Urinary bladder (tissue), 4 donors: ENCODE results near the gene CTNNA2. TPM values are rescaled to one million over a fixed set of nuclear protein-coding genes. Genes with fewer than 3 reads are reported as not detected.

Source experiments
- DNase-seq: peaks from one replicate; pipeline ENCODE4 v3.0.0-alpha.2; 2015; ENCODE audit errors: extremely low spot score
- H3K27ac ChIP-seq: one replicate; pipeline ENCODE4 v1.5.1; 2013; ENCODE audit warnings: low read depth, mild to moderate bottlenecking, moderate library complexity
- H3K36me3 ChIP-seq: one replicate; pipeline ENCODE4 v1.6.1; 2013; ENCODE audit warnings: mild to moderate bottlenecking, moderate library complexity; ENCODE audit not compliant: insufficient read depth
- H3K4me1 ChIP-seq: one replicate; pipeline ENCODE4 v1.6.1; 2013; ENCODE audit warnings: mild to moderate bottlenecking, moderate library complexity; ENCODE audit not compliant: insufficient read depth
- H3K4me3 ChIP-seq: one replicate; pipeline ENCODE4 v1.5.1; 2013; ENCODE audit warnings: low read depth, low read length
- WGBS: extraction: QIAGEN DNeasy Blood & Tissue Kit; methylation state at CpG from one replicate; pipeline ENCODE4 v1.1.7; 2013; 5-methylcytosine and 5-hydroxymethylcytosine counted together
- polyA plus RNA-seq: library from polyadenylated mRNA; stranded (reverse); fragments of 200-250 nt; gene quantifications from one replicate; pipeline ENCODE4 v1.2.3, GENCODE V29; 2013
- total RNA-seq: library from RNA; depleted of rRNA; stranded (reverse); fragments of >200 nt; gene quantifications from one replicate; pipeline ENCODE4 v1.2.3, GENCODE V29; 2014
- donor health status: healthy with polysubstance abuse.
- donor health status: healthy.

Gene CTNNA2
- total and polyA plus RNA-seq, 2 donors = 1.9 to 14.0 TPM

- H3K4me3 ChIP-seq = no peak overlapping the region
- DNase-seq = no peak
- 81% methylated on average over 7 of the region's 7 CpGs for WGBS
Observed at GRCh38 chr2:80154231-80154915, 641.5 kb downstream of the CTNNA2 start.

GRCh38 chr2:80164375-80164774 lies 651.5 kb downstream of the CTNNA2 start:
- H3K36me3 ChIP-seq = no peaks in the 10 kb centered on the region
- no peaks in the 10 kb centered on the region for H3K4me1 ChIP-seq
- no peak overlapping the region for H3K4me3 ChIP-seq
- no peak for DNase-seq
- WGBS = 75% methylated on average over 1 of the region's 1 CpG
- H3K27ac ChIP-seq = no peak overlapping the region

More at GRCh38 chr2:80154231-80154915, 641.5 kb downstream of the CTNNA2 start:
- Histone ChIP-seq H3K27ac (no peak overlapping the region), H3K4me1 (no peaks in the 10 kb centered on the region), H3K36me3 (no peaks in the 10 kb centered on the region)

GRCh38 chr2:80166483-80167171 lies 653.8 kb downstream of the CTNNA2 start:
- no peak overlapping the region for H3K4me3 ChIP-seq
- WGBS = 53% methylated on average over 3 of the region's 3 CpGs

GRCh38 chr2:80167284-80167808 lies 654.5 kb downstream of the CTNNA2 start:
- Histone ChIP-seq H3K4me3 (no peak overlapping the region), H3K36me3 (no peaks in the 10 kb centered on the region), H3K4me1 (no peaks in the 10 kb centered on the region), H3K27ac (no peak overlapping the region)
- DNase-seq = no peak
- 51% methylated on average over 1 of the region's 1 CpG for WGBS

More at GRCh38 chr2:80166483-80167171, 653.8 kb downstream of the CTNNA2 start:
- no peaks in the 10 kb centered on the region for H3K4me1 ChIP-seq
- DNase-seq = no peak
- H3K36me3 ChIP-seq = no peaks in the 10 kb centered on the region
- no peak overlapping the region for H3K27ac ChIP-seq

GRCh38 chr2:80168037-80168436 lies 655.2 kb downstream of the CTNNA2 start:
- WGBS = 34% methylated on average over 2 of the region's 2 CpGs
- no peak overlapping the region for H3K27ac ChIP-seq
- DNase-seq = no peak

GRCh38 chr2:80168801-80169200 lies 656.0 kb downstream of the CTNNA2 start:
- Histone ChIP-seq H3K27ac (no peak overlapping the region), H3K4me3 (no peak overlapping the region), H3K4me1 (no peaks in the 10 kb centered on the region), H3K36me3 (no peaks in the 10 kb centered on the region)
- DNase-seq = no peak
- WGBS = 89% methylated on average over 7 of the region's 7 CpGs

More at GRCh38 chr2:80168037-80168436, 655.2 kb downstream of the CTNNA2 start:
- no peaks in the 10 kb centered on the region for H3K36me3 ChIP-seq
- H3K4me1 ChIP-seq = no peaks in the 10 kb centered on the region
- no peak overlapping the region for H3K4me3 ChIP-seq

GRCh38 chr2:80169811-80170594 lies 657.2 kb downstream of the CTNNA2 start:
- Histone ChIP-seq H3K4me1 (no peaks in the 10 kb centered on the region), H3K36me3 (no peaks in the 10 kb centered on the region), H3K27ac (no peak overlapping the region), H3K4me3 (no peak overlapping the region)
- WGBS = 62% methylated on average over 3 of the region's 3 CpGs
- no peak for DNase-seq

GRCh38 chr2:80185091-80185490 lies 672.2 kb downstream of the CTNNA2 start:
- no peak overlapping the region for H3K4me3 ChIP-seq
- H3K27ac ChIP-seq = no peak overlapping the region
- no peaks in the 10 kb centered on the region for H3K4me1 ChIP-seq
- 56% methylated on average over 2 of the region's 2 CpGs for whole genome bisulfite sequencing
- DNase-seq = no peak
- H3K36me3 ChIP-seq = no peaks in the 10 kb centered on the region

GRCh38 chr2:80186262-80186661 lies 673.4 kb downstream of the CTNNA2 start:
- 74% methylated on average over 2 of the region's 2 CpGs for WGBS
- Histone ChIP-seq H3K4me3 (no peak overlapping the region), H3K27ac (no peak overlapping the region), H3K36me3 (no peaks in the 10 kb centered on the region), H3K4me1 (no peaks in the 10 kb centered on the region)
- no peak for DNase-seq

- Histone ChIP-seq H3K4me3 (no peak overlapping the region), H3K36me3 (no peaks in the 10 kb centered on the region), H3K4me1 (no peaks in the 10 kb centered on the region), H3K27ac (no peak overlapping the region)
- no peak for DNase-seq
- WGBS = 51% methylated on average over 5 of the region's 5 CpGs
Observed at GRCh38 chr2:80187156-80187555, 674.3 kb downstream of the CTNNA2 start.

GRCh38 chr2:80190166-80190565 lies 677.3 kb downstream of the CTNNA2 start:
- DNase-seq = no peak
- Histone ChIP-seq H3K4me1 (no peaks in the 10 kb centered on the region), H3K4me3 (no peak overlapping the region), H3K27ac (no peak overlapping the region), H3K36me3 (no peaks in the 10 kb centered on the region)
- 82% methylated on average over 5 of the region's 5 CpGs for WGBS

- no peak for DNase-seq
Observed at GRCh38 chr2:80193566-80193965, 680.7 kb downstream of the CTNNA2 start.

GRCh38 chr2:80195034-80195433 lies 682.2 kb downstream of the CTNNA2 start:
- WGBS = 32% methylated on average over 2 of the region's 2 CpGs
- Histone ChIP-seq H3K27ac (no peak overlapping the region), H3K36me3 (no peaks in the 10 kb centered on the region), H3K4me3 (no peak overlapping the region), H3K4me1 (no peaks in the 10 kb centered on the region)
- DNase-seq = no peak

More at GRCh38 chr2:80193566-80193965, 680.7 kb downstream of the CTNNA2 start:
- H3K4me3 ChIP-seq = no peak overlapping the region
- H3K4me1 ChIP-seq = no peaks in the 10 kb centered on the region
- no peaks in the 10 kb centered on the region for H3K36me3 ChIP-seq
- H3K27ac ChIP-seq = no peak overlapping the region
